Uterus (tissue), 2 donors: ENCODE measurements around the gene ZNF536.

Experiments
- CTCF ChIP-seq, 4 experiments: fragments of 200-600 bp in 2 of 4; fragments of 450-650 bp in 2 of 4; sonication (generic) in 2 of 4; IDR thresholded peaks; one replicate each; pipeline ENCODE4 v1.5.1; 2016 to 2019; ENCODE audit warnings: antibody characterized with exemption in 4 of 4, mild to moderate bottlenecking in 2 of 4, moderate library complexity in 1 of 4
- POLR2A ChIP-seq, 2 donors: fragments of 450-650 bp; IDR thresholded peaks; one replicate each; pipeline ENCODE4 v1.6.1; 2016; ENCODE audit warnings: antibody characterized with exemption in 2 of 2, mild to moderate bottlenecking in 1 of 2, moderate library complexity in 1 of 2

DNA sequence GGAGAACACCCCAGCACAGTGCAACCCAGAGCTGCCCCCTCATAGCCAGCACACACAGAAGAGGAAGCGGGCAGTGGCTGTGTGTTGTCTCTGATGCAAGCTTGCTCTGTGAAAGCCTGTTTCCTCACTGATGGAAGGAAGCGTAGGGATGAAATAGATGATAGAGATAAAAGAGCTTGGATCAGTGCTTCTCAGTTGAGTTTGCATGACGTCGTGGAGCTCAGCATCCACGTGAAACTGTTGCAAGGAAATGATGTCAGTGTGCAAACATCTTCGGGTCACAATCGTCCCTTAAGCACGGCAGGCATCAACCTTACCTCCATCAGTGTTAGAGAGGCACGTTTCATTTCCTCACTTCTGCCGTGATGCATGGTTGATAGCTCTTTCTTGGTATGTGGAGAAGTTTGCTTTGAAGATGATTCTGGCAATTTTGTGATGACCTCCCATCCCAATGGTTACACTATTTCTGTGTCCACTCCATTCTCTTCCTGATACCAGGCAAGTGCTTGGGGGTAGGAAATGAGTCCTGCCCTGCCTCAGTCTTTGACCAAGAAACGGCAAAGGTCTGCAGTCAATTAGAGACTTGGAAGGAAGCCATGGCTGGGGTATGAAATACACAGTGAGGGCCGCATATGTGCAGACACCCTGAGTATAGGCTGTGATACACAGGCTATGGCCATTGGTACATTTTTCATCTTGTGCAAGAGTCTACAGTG, 183.0 kb downstream of the ZNF536 start:
- no peak for TF ChIP-seq CTCF (IDR thresholded peaks at IDR 0.05)
- TF ChIP-seq POLR2A (IDR thresholded peaks at IDR 0.05), result no peak
